OCI-LY7 (cell line): Measurements from ENCODE around the gene MCRIP2. TPM values are rescaled to one million over a fixed set of nuclear protein-coding genes. Genes with fewer than 3 reads are reported as not detected.
A peak's percentile ranks its signal among the peaks of the same experiment; 100 is the strongest.

Experiments
- BruUV-seq: library from RNA; stranded (reverse); fragments of 400-500 nt; replicated peaks from 2 replicates; lab custom pipeline; 2021; lab: Mats Ljungman, UMichigan
- CTCF ChIA-PET: fragments of 300-600 bp; sonication (Branson Sonifier 250); formaldehyde crosslinking; loops from one replicate; lab custom pipeline; 2022; ENCODE audit warnings: antibody characterized with exemption; ENCODE audit not compliant: unreplicated experiment; lab: Charles Lee
- POLR2A ChIA-PET: fragments of 300-600 bp; sonication (Branson Sonifier 250); formaldehyde crosslinking; loops from one replicate; lab custom pipeline; 2022; ENCODE audit warnings: antibody characterized with exemption; lab: Charles Lee
- DNase-seq: peaks from one replicate; pipeline ENCODE4 v3.0.0-alpha.2; 2015; ENCODE audit warnings: low spot score
- H2AFZ ChIP-seq: fragments of 200-600 bp; sonication (generic), shearing (Covaris generic); 2 replicates; pipeline ENCODE4 v1.6.1; 2014; ENCODE audit warnings: mild to moderate bottlenecking, antibody characterized with exemption, low read length, moderate library complexity
- H3K27ac ChIP-seq: fragments of 200-600 bp; sonication (generic); 2 replicates; pipeline ENCODE4 v1.5.1; 2014; ENCODE audit warnings: mixed run types, low read depth, mild to moderate bottlenecking, moderate library complexity, low read length, inconsistent platforms; ENCODE audit not compliant: poor library complexity, severe bottlenecking
- H3K36me3 ChIP-seq: fragments of 200-600 bp; sonication (generic); 2 replicates; pipeline ENCODE4 v1.6.1; 2014; ENCODE audit warnings: mild to moderate bottlenecking, antibody characterized with exemption, low read length, moderate library complexity, mixed read lengths; ENCODE audit not compliant: insufficient read depth
- H3K4me1 ChIP-seq: fragments of 200-600 bp; sonication (generic); 2 replicates; pipeline ENCODE4 v1.5.1; 2014; ENCODE audit warnings: mild to moderate bottlenecking, low read length; ENCODE audit not compliant: insufficient read depth, poor library complexity, severe bottlenecking
- H3K4me2 ChIP-seq: fragments of 200-600 bp; sonication (generic); 2 replicates; pipeline ENCODE4 v1.6.1; 2014; ENCODE audit warnings: mild to moderate bottlenecking, low read length
- H3K4me3 ChIP-seq: fragments of 200-600 bp; sonication (generic); 2 replicates; pipeline ENCODE4 v1.5.1; 2014; ENCODE audit warnings: mild to moderate bottlenecking, low read depth, low read length; ENCODE audit not compliant: poor library complexity, severe bottlenecking
- H3K79me2 ChIP-seq: fragments of 200-600 bp; sonication (generic); 2 replicates; pipeline ENCODE4 v1.6.1; 2016; ENCODE audit warnings: low read depth, mild to moderate bottlenecking, low read length, moderate library complexity, mixed read lengths; ENCODE audit not compliant: insufficient read depth
- H3K9me2 ChIP-seq: fragments of 200-600 bp; sonication (generic); 2 replicates; pipeline ENCODE4 v1.6.1; 2016; ENCODE audit warnings: mild to moderate bottlenecking, low read length, mixed read lengths; ENCODE audit not compliant: insufficient read depth
- H3K9me3 ChIP-seq: fragments of 200-600 bp; sonication (generic); 2 replicates; pipeline ENCODE4 v1.6.1; 2014; ENCODE audit warnings: mild to moderate bottlenecking, mixed run types, low read length, mixed read lengths
- H4K20me1 ChIP-seq: fragments of 200-600 bp; sonication (generic); 2 replicates; pipeline ENCODE4 v1.6.1; 2014; ENCODE audit warnings: mild to moderate bottlenecking, antibody characterized with exemption, low read length, moderate library complexity, mixed read lengths; ENCODE audit not compliant: insufficient read depth
- EZH2phosphoT487 ChIP-seq: fragments of 200-600 bp; sonication (generic); IDR thresholded peaks from 2 replicates; pipeline ENCODE4 v1.6.1; 2018; ENCODE audit warnings: low read depth, borderline replicate concordance, mild to moderate bottlenecking, mixed run types, antibody characterized with exemption, low read length, moderate library complexity, mixed read lengths
- intact Hi-C: fragments of 100-400 bp; cut with micrococcal nuclease; formaldehyde crosslinking; loops from one replicate; pipeline ENCODE4 v1.10.0; 2022; ENCODE audit not compliant: unreplicated experiment
- total RNA-seq, 2 experiments: library from RNA; depleted of rRNA in 1 of 2; stranded (reverse); fragments of >200 nt in 1 of 2; shearing (Covaris generic) in 1 of 2; gene quantifications; 2 replicates each; pipeline ENCODE4 v1.2.3, GENCODE V29; 2014 to 2022
- TF ChIP-seq, protein P1 (sequence below): fragments of 200-600 bp; sonication (generic); conservative IDR thresholded peaks from 2 replicates; pipeline ENCODE4 v1.5.1; 2014; ENCODE audit warnings: mild to moderate bottlenecking, antibody characterized with exemption, low read length, moderate library complexity, mixed read lengths

The MCRIP2 gene
- total RNA-seq, 2 experiments from 2014 or later: 62.8 to 64.1 TPM

- Histone ChIP-seq H3K36me3 (peaks cover 29% of the 10 kb centered on the region), H3K4me2 (peak overlapping the region; percentile 88), H3K9me2 (no peaks in the 10 kb centered on the region), H3K79me2 (peaks cover 25% of the 10 kb centered on the region; the same call in 1 of the 2 replicates), H3K4me1 (peaks cover 40% of the 10 kb centered on the region), H2AFZ (no peak overlapping the region), H3K9me3 (no peaks in the 10 kb centered on the region), H3K4me3 (peak overlapping the region; percentile 82), H3K27ac (peak overlapping the region; percentile 63), H4K20me1 (peaks cover 5% of the 10 kb centered on the region; the same call in 1 of the 2 replicates)
- BruUV-seq: no TSS peak
- DNase-seq: no peak
- ChIA-PET CTCF (interaction anchor here (1.0 kb wide), 1 partner anchor 9 kb away, joined by 4 read pairs; the partner anchor contains the start of gene WDR24), POLR2A (no interaction called here)
- intact Hi-C loops: loop anchor here (5.0 kb wide), 1 partner anchor 42 kb away; the partner anchor contains the start of gene ANTKMT
- TF ChIP-seq, protein P1, sequence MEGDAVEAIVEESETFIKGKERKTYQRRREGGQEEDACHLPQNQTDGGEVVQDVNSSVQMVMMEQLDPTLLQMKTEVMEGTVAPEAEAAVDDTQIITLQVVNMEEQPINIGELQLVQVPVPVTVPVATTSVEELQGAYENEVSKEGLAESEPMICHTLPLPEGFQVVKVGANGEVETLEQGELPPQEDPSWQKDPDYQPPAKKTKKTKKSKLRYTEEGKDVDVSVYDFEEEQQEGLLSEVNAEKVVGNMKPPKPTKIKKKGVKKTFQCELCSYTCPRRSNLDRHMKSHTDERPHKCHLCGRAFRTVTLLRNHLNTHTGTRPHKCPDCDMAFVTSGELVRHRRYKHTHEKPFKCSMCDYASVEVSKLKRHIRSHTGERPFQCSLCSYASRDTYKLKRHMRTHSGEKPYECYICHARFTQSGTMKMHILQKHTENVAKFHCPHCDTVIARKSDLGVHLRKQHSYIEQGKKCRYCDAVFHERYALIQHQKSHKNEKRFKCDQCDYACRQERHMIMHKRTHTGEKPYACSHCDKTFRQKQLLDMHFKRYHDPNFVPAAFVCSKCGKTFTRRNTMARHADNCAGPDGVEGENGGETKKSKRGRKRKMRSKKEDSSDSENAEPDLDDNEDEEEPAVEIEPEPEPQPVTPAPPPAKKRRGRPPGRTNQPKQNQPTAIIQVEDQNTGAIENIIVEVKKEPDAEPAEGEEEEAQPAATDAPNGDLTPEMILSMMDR: no peak
- no peak for TF ChIP-seq EZH2phosphoT487
Measured at GRCh38 chr16:680625-680945, 39.0 kb downstream of the MCRIP2 start.

DNA sequence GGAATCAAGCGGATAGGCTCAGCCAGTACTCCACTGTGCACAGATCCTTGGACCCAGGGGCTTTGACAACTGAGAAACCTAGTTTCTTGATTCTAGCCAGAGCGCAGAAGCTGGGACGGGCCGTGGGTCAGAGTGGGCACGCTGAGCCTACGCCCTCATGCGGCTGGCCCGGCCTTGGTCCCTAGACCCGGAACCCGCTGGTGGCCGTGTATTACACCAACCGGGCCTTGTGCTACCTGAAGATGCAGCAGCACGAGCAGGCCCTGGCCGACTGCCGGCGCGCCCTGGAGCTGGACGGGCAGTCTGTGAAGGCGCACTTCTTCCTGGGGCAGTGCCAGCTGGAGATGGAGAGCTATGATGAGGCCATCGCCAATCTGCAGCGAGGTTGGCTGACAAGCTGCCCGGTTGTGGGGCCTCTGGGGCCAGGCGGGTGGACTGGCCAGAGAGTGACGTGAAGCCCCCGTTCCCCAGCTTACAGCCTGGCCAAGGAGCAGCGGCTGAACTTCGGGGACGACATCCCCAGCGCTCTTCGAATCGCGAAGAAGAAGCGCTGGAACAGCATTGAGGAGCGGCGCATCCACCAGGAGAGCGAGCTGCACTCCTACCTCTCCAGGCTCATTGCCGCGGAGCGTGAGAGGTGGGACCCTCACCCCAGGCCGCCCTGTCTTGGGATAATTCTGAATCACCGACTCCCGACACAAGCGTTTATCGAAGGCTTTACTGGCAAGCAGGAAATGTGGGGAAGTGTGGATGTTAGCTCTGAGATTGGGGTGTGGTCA is 39.5 kb downstream of the MCRIP2 start:
- no peak overlapping the region for H2AFZ ChIP-seq
- H3K27ac ChIP-seq: peak overlapping the region; percentile 63
- peaks cover 5% of the 10 kb centered on the region; the same call in 1 of the 2 replicates for H4K20me1 ChIP-seq
- peaks cover 35% of the 10 kb centered on the region for H3K36me3 ChIP-seq
- H3K9me3 ChIP-seq: no peaks in the 10 kb centered on the region
- CTCF ChIA-PET: interaction anchor here (0.6 to 1.0 kb wide), 2 partner anchors 9 to 92 kb away, joined by 3 to 4 read pairs; partner anchors contain the start of gene WDR24
- H3K4me2 ChIP-seq: peak overlapping the region; percentile 88
- peaks cover 25% of the 10 kb centered on the region; the same call in 1 of the 2 replicates for H3K79me2 ChIP-seq
- intact Hi-C loops: loop anchor here (5.0 kb wide), 1 partner anchor 41 kb away; the partner anchor contains the start of gene ANTKMT
- POLR2A ChIA-PET: no interaction called here
- TF ChIP-seq EZH2phosphoT487: no peak
- TF ChIP-seq, protein P1: peak; percentile 47; the same call in 1 of the 2 replicates
- H3K9me2 ChIP-seq: no peaks in the 10 kb centered on the region
- peaks cover 40% of the 10 kb centered on the region for H3K4me1 ChIP-seq
- H3K4me3 ChIP-seq: peak overlapping the region; percentile 82
- no TSS peak for BruUV-seq
- DNase-seq: peak; percentile 58
